Measurements from ENCODE around the gene ABCE1. TPM values are rescaled to one million over a fixed set of nuclear protein-coding genes. Genes with fewer than 3 reads are reported as not detected.

ABCE1 gene
- total and polyA plus RNA-seq, 2 donors (not counting 3 experiments of a cell fraction or from before 2014, with no cell fraction given) = 38.4 to 114 TPM

DNA sequence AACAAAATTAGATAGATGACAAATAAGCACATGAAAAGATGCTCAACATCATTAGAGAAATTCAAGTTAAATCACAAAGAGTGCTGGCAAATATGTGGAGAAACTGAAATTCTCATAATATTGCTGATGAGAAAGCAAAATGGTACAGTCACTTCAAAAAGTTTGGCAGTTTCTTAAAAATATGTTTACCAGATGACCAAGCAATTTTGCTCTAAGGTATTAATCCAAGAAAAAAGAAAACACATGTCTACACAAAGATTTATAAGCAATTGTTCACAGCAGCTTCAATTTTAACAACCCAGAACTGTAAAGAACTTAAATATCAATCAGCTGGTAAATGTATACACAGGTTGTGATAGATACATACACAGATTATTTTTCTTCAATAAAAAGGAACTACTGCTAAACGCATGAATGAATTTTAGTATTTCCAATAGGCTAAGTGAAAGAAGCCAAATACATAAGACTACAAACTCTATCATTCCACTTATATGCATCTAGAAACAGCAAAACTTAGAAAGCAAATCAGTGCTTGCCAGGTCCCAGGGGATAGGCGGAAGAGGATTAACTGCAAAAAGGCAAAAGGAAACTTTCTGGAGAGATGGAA lies 70.6 kb downstream of the ABCE1 start:
- no peak for TF ChIP-seq MAX (IDR thresholded peaks at IDR 0.05; ENCODE audit: insufficient read depth, insufficient read length)
- TF ChIP-seq FOS (IDR thresholded peaks at IDR 0.05; ENCODE audit: borderline replicate concordance, insufficient read depth, low read length) = no peak
- TF ChIP-seq EZH2 (IDR thresholded peaks at IDR 0.05; ENCODE audit: borderline replicate concordance, low read depth, low read length, severe bottlenecking) = no peak
- TF ChIP-seq MYC (IDR thresholded peaks at IDR 0.05; ENCODE audit: low read depth, low read length) = no peak
- no peak for TF ChIP-seq POLR2A (IDR thresholded peaks at IDR 0.05; ENCODE audit: low read depth, low read length)
- no peak for TF ChIP-seq POLR2AphosphoS5 (IDR thresholded peaks at IDR 0.05; ENCODE audit: insufficient read depth, low read depth, low read length)
- TF ChIP-seq CTCF (IDR thresholded peaks at IDR 0.05; ENCODE audit: extremely low read depth in 1 of 2, insufficient read depth in 1 of 2, low read depth in 1 of 2, low read length in 2 of 2) = no peak
- TF ChIP-seq JUN (IDR thresholded peaks at IDR 0.05; ENCODE audit: borderline replicate concordance, insufficient read depth, insufficient read length, low read depth) = no peak
- TF ChIP-seq GATA2 (IDR thresholded peaks at IDR 0.05; ENCODE audit: insufficient read depth, insufficient read length, low read depth, low read length) = no peak
- ChIA-PET POLR2A (no interaction called here), CTCF (no interaction called here)
- H3K9me3 ChIP-seq (replicated peaks; ENCODE audit: control insufficient read depth, insufficient read depth, low read length) = no peaks in the 10 kb centered on the region
- no peak overlapping the region for H2AFZ ChIP-seq (ENCODE audit: low read depth, low read length)
- no peak overlapping the region for H3K9ac ChIP-seq (replicated peaks; ENCODE audit: extremely low read depth, insufficient read depth, low read length)
- no peaks in the 10 kb centered on the region for H3K27me3 ChIP-seq (ENCODE audit: control insufficient read depth in 2 of 2, insufficient read depth in 2 of 2, low read length in 2 of 2)
- H3K4me2 ChIP-seq (ENCODE audit: insufficient read depth, low read length) = no peak overlapping the region
- no peak overlapping the region for H3K4me3 ChIP-seq (replicated peaks in 1 of 3; ENCODE audit: insufficient read depth in 1 of 3, low read depth in 1 of 3, low read length in 3 of 3)
- no TSS peak for BruUV-seq (replicated peaks)
- H3K79me2 ChIP-seq (ENCODE audit: control insufficient read depth, insufficient read depth, low read length) = peaks cover 63% of the 10 kb centered on the region
- peaks cover 0 to 7% of the 10 kb centered on the region in 2 experiments for H3K36me3 ChIP-seq (ENCODE audit: control insufficient read depth in 2 of 2, extremely low read depth in 1 of 2, insufficient read depth in 2 of 2, low read length in 2 of 2)
- H3K27ac ChIP-seq (ENCODE audit: insufficient read depth, low read depth, low read length) = no peak overlapping the region
- intact Hi-C loops (cut with micrococcal nuclease) = no loop called here
- H3K9me1 ChIP-seq (replicated peaks; ENCODE audit: control insufficient read depth, extremely low read depth, insufficient read depth, low read length) = no peaks in the 10 kb centered on the region
- H3K4me1 ChIP-seq (ENCODE audit: control insufficient read depth, extremely low read depth, insufficient read depth, low read length) = peaks cover 22% of the 10 kb centered on the region
- no peak for FAIRE-seq
- H4K20me1 ChIP-seq (replicated peaks; ENCODE audit: control insufficient read depth, extremely low read depth, insufficient read depth, low read length) = no peaks in the 10 kb centered on the region
- dilution Hi-C loops (cut with MboI; ENCODE audit: extremely low pct_ligation_motif_present, low sequenced_read_pairs) = no loop called here
- no peak for DNase-seq (ENCODE audit: low read depth, low spot score)
